ENCODE data around the gene DPEP3. TPM values are rescaled to one million over a fixed set of nuclear protein-coding genes. Genes with fewer than 3 reads are reported as not detected.
"Not testable (repeated sequence)": the region's sequence is repeated elsewhere in the genome, so short reads cannot be mapped to it uniquely, and the experiment has no call there.

Gene DPEP3
- polyA plus RNA-seq (2013, experiment 1 of 2; ENCODE audit: insufficient read length), result not detected
- polyA plus RNA-seq (2013, experiment 2 of 2; ENCODE audit: insufficient read length), result not detected

- no peak for DNase-seq
These were observed at the start of gene DPEP3 for GRCh38 chr16:67979955-67980678. DPEP3 (minus strand) TSS chr16:67980499; CDS start chr16:67980380, 119 bp downstream.

GRCh38 chr16:68028996-68029395 lies 48.7 kb upstream of the DPEP3 start:
- no peak for DNase-seq

- peak; percentile 92 for DNase-seq
These were observed 42.6 kb upstream of the DPEP3 start, which contains the start of the genes DDX28 and DUS2 for GRCh38 chr16:68022728-68023537. DDX28 (minus strand) TSS chr16:68023232; CDS start chr16:68023202, 30 bp downstream. DUS2 (plus strand) TSS chr16:68023284; CDS start chr16:68038024, 14,740 bp downstream.

- DNase-seq, result no peak
These were observed 42.0 kb upstream of the DPEP3 start for GRCh38 chr16:68022278-68022727.

- no peak for DNase-seq
These were observed 41.2 kb upstream of the DPEP3 start for GRCh38 chr16:68021490-68021889.

- no peak for DNase-seq
These were observed 38.9 kb upstream of the DPEP3 start for GRCh38 chr16:68019167-68019680.

- no peak for DNase-seq
These were observed 35.4 kb upstream of the DPEP3 start, which contains the start of gene DPEP2NB for GRCh38 chr16:68015681-68016080. DPEP2NB (minus strand) TSS chr16:68015911; CDS start chr16:68015770, 141 bp downstream.

GRCh38 chr16:68013440-68013839 lies 33.1 kb upstream of the DPEP3 start:
- no peak for DNase-seq

GRCh38 chr16:68009872-68010271 lies 29.6 kb upstream of the DPEP3 start:
- not testable (repeated sequence) for DNase-seq

- DNase-seq, result no peak
These were observed 28.9 kb upstream of the DPEP3 start for GRCh38 chr16:68009157-68009735.

- no peak for DNase-seq
These were observed 25.5 kb upstream of the DPEP3 start for GRCh38 chr16:68005786-68006286.

- no peak for DNase-seq
These were observed 24.9 kb upstream of the DPEP3 start for GRCh38 chr16:68005211-68005610.

- DNase-seq, result peak; percentile 84
These were observed 22.7 kb upstream of the DPEP3 start for GRCh38 chr16:68003031-68003430.

GRCh38 chr16:68000450-68000849 lies 20.2 kb upstream of the DPEP3 start:
- no peak for DNase-seq

GRCh38 chr16:67999985-68000384 lies 19.7 kb upstream of the DPEP3 start:
- DNase-seq, result no peak

GRCh38 chr16:67998779-67999688 lies 18.7 kb upstream of the DPEP3 start, which contains the start of gene DPEP2:
DPEP2 (minus strand) TSS chr16:67999484; CDS start chr16:67993212, 6,272 bp downstream.
- DNase-seq, result not testable (repeated sequence)

- DNase-seq, result not testable (repeated sequence)
These were observed 18.0 kb upstream of the DPEP3 start for GRCh38 chr16:67998231-67998778.

GRCh38 chr16:67996666-67997065 lies 16.4 kb upstream of the DPEP3 start:
- DNase-seq, result no peak

GRCh38 chr16:67995423-67995822 lies 15.1 kb upstream of the DPEP3 start:
- DNase-seq, result no peak

- not testable (repeated sequence) for DNase-seq
These were observed 13.7 kb upstream of the DPEP3 start for GRCh38 chr16:67994040-67994408.

All from fibroblast of skin of back (primary cell).